ENCODE results near the gene POLR3G. TPM values are rescaled to one million over a fixed set of nuclear protein-coding genes. Genes with fewer than 3 reads are reported as not detected.

The POLR3G gene
- total and polyA plus RNA-seq, 11 donors = 0.30 to 1.6 (median 0.62) TPM

GRCh38 chr5:90510438-90510837 lies 35.8 kb downstream of the POLR3G start:
- Histone ChIP-seq H3K4me1 (no peaks in the 10 kb centered on the region), H3K36me3 (peaks cover 0 to 11% (median 0%) of the 10 kb centered on the region in 9 donors), H3K27ac (no peak overlapping the region), H3K27me3 (no peaks in the 10 kb centered on the region), H3K9me3 (no peaks in the 10 kb centered on the region), H3K4me3 (no peak overlapping the region)
- WGBS, 4 donors = 93 to 98% (median 98%) methylated on average over 1 of the region's 1 CpG
- intact Hi-C loops (cut with DNase I) = no loop called here
- ATAC-seq (no peak), DNase-seq (no peak)
- no peak for TF ChIP-seq CTCF (IDR thresholded peaks at IDR 0.05)

- no peak for DNase-seq
- WGBS, 4 donors = 79 to 88% (median 85%) methylated on average over 3 of the region's 3 CpGs
- H3K4me1 ChIP-seq = no peaks in the 10 kb centered on the region
- no peak overlapping the region for H3K4me3 ChIP-seq
- H3K36me3 ChIP-seq = peaks cover 0 to 46% (median 24%) of the 10 kb centered on the region in 9 donors
- ATAC-seq = no peak
- intact Hi-C loops (cut with DNase I) = no loop called here
- H3K9me3 ChIP-seq = no peaks in the 10 kb centered on the region
- no peak overlapping the region for H3K27ac ChIP-seq
- TF ChIP-seq CTCF (IDR thresholded peaks at IDR 0.05) (no peak), POLR2A (IDR thresholded peaks at IDR 0.05) (no peak)
- no peaks in the 10 kb centered on the region for H3K27me3 ChIP-seq
Measured at GRCh38 chr5:90514520-90514919, 39.9 kb downstream of the POLR3G start.

- Histone ChIP-seq H3K27me3 (no peaks in the 10 kb centered on the region), H3K9me3 (no peaks in the 10 kb centered on the region), H3K4me3 (no peak overlapping the region), H3K36me3 (peaks cover 0 to 87% (median 62%) of the 10 kb centered on the region in 9 donors), H3K4me1 (no peaks in the 10 kb centered on the region), H3K27ac (no peak overlapping the region)
- intact Hi-C loops (cut with DNase I) = no loop called here
- ATAC-seq (no peak), DNase-seq (no peak)
- no peak for TF ChIP-seq CTCF (IDR thresholded peaks at IDR 0.05)
- no peak for TF ChIP-seq POLR2A (IDR thresholded peaks at IDR 0.05)
Measured at GRCh38 chr5:90518661-90519060, 44.0 kb downstream of the POLR3G start.

GRCh38 chr5:90519081-90519480 lies 44.4 kb downstream of the POLR3G start:
- Histone ChIP-seq H3K4me1 (no peaks in the 10 kb centered on the region), H3K27ac (no peak overlapping the region), H3K9me3 (no peaks in the 10 kb centered on the region), H3K27me3 (no peaks in the 10 kb centered on the region), H3K36me3 (peaks cover 0 to 91% (median 65%) of the 10 kb centered on the region in 9 donors), H3K4me3 (no peak overlapping the region)
- DNase-seq (no peak), ATAC-seq (no peak)
- intact Hi-C loops (cut with DNase I) = no loop called here
- no peak for TF ChIP-seq CTCF (IDR thresholded peaks at IDR 0.05)
- TF ChIP-seq POLR2A (IDR thresholded peaks at IDR 0.05) = no peak
- 91 to 95% (median 94%) methylated on average over 7 of the region's 7 CpGs for whole genome bisulfite sequencing, 4 donors

Data from heart left ventricle (tissue), 16 donors.